HG03175 (cell line): Measurements from ENCODE around the gene MICAL2.

Experiments used
- ATAC-seq: cut with Tn5 transposase; IDR thresholded peaks from one replicate; pipeline ENCODE4 v1.9.1; 2021; ENCODE audit warnings: mild to moderate bottlenecking, moderate library complexity; ENCODE audit not compliant: unreplicated experiment

Gene MICAL2

GRCh38 chr11:12240677-12241076 is 130.3 kb downstream of the MICAL2 start:
- no peak for ATAC-seq

GRCh38 chr11:12241401-12241800 is 131.0 kb downstream of the MICAL2 start:
- no peak for ATAC-seq

- ATAC-seq: no peak
Observed at GRCh38 chr11:12241971-12242672, 131.7 kb downstream of the MICAL2 start.

GRCh38 chr11:12242966-12243365 is 132.6 kb downstream of the MICAL2 start:
- no peak for ATAC-seq

GRCh38 chr11:12243486-12243885 is 133.1 kb downstream of the MICAL2 start:
- no peak for ATAC-seq

GRCh38 chr11:12243911-12244550 is 133.6 kb downstream of the MICAL2 start:
- no peak for ATAC-seq

- ATAC-seq: no peak
Observed at GRCh38 chr11:12245091-12245490, 134.7 kb downstream of the MICAL2 start.

- ATAC-seq: no peak
Observed at GRCh38 chr11:12245549-12246016, 135.2 kb downstream of the MICAL2 start.

GRCh38 chr11:12246147-12246546 is 135.8 kb downstream of the MICAL2 start:
- no peak for ATAC-seq

GRCh38 chr11:12246989-12247388 is 136.6 kb downstream of the MICAL2 start:
- no peak for ATAC-seq

GRCh38 chr11:12247543-12248254 is 137.3 kb downstream of the MICAL2 start:
- no peak for ATAC-seq

- no peak for ATAC-seq
Observed at GRCh38 chr11:12248330-12248729, 137.9 kb downstream of the MICAL2 start.

GRCh38 chr11:12249590-12250260 is 139.3 kb downstream of the MICAL2 start:
- ATAC-seq: no peak

GRCh38 chr11:12251666-12252560 is 141.5 kb downstream of the MICAL2 start:
- ATAC-seq: no peak

- ATAC-seq: no peak
Observed at GRCh38 chr11:12253843-12254281, 143.5 kb downstream of the MICAL2 start.

GRCh38 chr11:12258451-12258850 is 148.1 kb downstream of the MICAL2 start:
- ATAC-seq: no peak

GRCh38 chr11:12259956-12260355 is 149.6 kb downstream of the MICAL2 start:
- no peak for ATAC-seq

GRCh38 chr11:12260731-12261521 is 150.5 kb downstream of the MICAL2 start:
- ATAC-seq: no peak

- ATAC-seq: no peak
Observed at GRCh38 chr11:12261551-12261950, 151.2 kb downstream of the MICAL2 start.
